ENCODE data around the gene DEPDC4.
"Not testable (repeated sequence)": the region's sequence is repeated elsewhere in the genome, so short reads cannot be mapped to it uniquely, and the experiment has no call there.

Gene DEPDC4

GRCh38 chr12:100263131-100263530, 3.7 kb downstream of the DEPDC4 start:
- DNase-seq (ENCODE audit: low read depth): no peak

- no peak for DNase-seq (ENCODE audit: low read depth)
Observed at GRCh38 chr12:100258127-100258526, 8.8 kb downstream of the DEPDC4 start.

DNA sequence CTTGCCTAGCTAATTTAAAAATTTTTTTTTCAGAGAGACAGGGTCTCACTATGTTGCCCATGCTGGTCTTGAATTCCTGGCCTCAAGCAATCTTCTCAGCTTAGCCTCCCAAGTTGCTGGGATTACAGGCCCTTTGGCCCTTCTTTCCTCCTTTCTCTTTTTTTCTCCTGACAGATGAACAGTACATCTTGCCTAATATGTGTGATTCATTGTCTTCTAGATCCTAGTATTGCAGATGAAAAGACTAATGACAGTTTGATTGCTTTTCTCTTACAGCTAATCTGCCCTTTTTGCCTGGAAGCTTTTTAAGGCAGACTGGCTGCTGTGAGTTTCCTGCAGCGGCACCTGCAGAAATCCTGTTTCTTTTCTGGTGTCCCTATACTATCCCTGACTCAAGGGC, 12.0 kb downstream of the DEPDC4 start:
- no peak for DNase-seq (ENCODE audit: low read depth)

DNA sequence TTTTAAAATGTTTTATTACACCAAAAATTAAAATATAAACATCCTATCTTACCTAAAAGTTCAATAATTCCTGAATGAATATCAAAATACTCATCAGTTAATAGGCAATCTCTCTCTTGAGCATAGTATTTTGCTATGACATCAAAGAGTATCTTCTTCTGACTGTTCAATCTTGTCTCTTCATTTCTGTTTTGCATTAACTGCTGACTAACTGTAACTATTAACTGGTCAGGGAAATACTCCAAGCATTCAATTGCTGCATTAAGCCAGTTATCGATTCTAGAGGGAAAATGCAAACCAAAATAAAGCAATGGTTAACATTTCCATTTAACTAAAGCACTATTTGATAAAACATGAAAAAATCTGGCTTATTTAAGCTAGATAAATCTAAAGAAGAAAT, 13.4 kb downstream of the DEPDC4 start:
- DNase-seq (ENCODE audit: low read depth): no peak

GRCh38 chr12:100251917-100252316, 15.0 kb downstream of the DEPDC4 start:
- DNase-seq (ENCODE audit: low read depth): no peak

- no peak for DNase-seq (ENCODE audit: low read depth)
Observed at GRCh38 chr12:100249941-100250340, 16.9 kb downstream of the DEPDC4 start.

DNA sequence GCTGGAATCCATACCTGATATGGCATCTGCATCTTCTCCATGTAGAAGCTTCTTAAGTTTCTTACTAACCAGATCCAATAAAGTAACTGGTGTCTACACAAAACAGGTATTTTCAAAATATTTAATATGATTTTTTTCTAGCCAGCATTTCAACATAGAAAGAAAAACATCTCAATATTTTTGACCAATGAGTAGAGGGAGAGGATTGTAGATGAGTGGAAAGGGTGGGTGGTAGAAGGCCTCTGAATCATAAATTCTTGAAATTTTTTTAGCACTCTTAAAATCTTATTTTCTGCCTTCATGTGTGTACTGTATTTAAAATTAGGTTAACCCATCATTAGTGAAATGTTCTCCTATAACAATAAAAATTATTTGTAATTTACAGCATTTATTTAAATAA, 18.0 kb downstream of the DEPDC4 start:
- no peak for DNase-seq (ENCODE audit: low read depth)

DNA sequence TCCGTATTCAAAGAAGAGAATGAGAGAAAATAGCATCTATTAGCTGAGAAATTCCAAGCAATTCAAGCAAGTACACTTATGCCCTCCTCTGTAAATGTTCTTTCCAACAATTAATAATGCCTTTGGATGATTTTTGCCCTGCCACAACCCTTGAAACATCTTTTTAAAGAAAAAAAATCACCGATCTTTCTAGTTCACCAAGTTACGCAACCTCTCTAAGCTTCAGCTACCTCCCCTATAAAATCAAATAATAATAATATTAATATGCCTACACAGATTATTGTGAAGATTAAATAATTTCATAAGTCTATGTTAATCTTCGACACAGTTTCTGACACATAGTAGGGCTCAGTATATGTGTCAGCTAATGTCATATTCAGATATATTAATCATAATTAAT, 19.1 kb downstream of the DEPDC4 start:
- no peak for DNase-seq (ENCODE audit: low read depth)

- no peak for DNase-seq (ENCODE audit: low read depth)
Observed at GRCh38 chr12:100243137-100243536, 23.7 kb downstream of the DEPDC4 start.

GRCh38 chr12:100239589-100239988, 27.3 kb downstream of the DEPDC4 start:
- no peak for DNase-seq (ENCODE audit: low read depth)

GRCh38 chr12:100238801-100239200, 28.1 kb downstream of the DEPDC4 start:
- no peak for DNase-seq (ENCODE audit: low read depth)

DNA sequence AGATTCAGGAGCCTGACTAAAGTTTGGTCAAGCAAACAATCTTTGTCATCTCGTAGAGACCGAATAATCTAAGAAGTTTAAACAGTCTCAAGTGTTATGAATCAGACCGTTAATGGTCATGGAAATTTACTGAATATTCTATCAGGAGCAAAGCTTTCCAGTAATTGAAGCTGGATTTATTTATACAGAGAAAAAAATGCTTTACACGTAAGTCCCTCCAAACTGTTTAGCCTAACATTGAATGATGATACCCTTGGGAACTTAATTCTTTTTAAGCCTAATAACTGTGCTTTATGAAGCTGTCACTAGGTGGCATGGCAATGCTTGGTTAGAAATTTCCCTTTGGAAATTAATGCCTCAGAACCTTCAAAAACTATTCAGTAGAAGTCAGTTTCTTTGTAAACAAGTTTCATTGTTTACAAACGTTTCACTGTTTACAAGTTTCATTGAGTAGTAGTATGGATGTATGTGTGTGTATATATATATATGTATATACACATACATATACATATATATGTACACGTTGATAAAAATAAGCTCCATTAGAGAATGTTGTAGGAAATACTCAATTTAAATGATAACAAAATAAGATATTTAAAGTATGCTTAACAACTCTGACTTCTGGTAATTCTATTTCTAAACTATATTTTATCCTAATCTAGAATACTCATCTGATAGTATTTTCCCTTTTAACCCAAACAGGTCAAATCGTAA, 32.1 kb downstream of the DEPDC4 start:
- DNase-seq (ENCODE audit: low read depth): no peak

DNA sequence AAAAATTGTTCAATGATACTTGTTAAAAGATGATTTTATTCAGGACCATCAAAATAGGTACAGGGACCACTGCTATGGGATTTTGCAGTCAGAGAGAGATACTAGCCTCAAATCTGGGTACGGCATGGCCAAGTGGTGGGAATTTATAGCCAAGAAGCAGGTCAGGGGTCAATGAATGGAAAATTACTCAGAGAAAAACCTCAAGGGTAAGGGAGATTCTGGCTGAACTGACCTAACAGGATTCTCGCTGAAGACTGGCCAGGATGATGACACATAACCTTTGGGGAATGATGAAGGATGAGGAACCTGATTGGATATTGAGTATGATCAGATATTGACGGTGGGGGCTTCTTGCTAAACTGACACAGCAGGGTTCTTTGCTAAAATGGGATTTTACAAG, 32.7 kb downstream of the DEPDC4 start:
- DNase-seq (ENCODE audit: low read depth): no peak

DNA sequence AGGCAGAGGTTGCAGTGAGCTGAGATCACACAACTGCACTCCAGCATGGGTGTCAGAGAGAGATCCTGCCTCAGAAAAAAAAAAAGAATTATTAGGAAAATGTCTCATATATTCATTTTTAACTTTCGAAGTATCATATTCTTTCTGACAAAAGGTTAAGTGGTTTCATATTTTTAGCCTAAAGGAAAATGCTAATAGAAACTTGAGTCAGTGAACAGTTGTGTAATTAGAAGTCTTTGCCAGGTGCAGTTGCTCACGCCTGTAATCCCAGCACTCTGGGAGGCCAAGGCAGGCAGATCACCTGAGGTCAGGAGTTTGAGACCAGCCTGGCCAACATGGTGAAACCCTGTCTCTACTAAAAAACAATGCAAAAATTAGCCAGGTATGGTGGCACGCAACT, 35.0 kb downstream of the DEPDC4 start:
- DNase-seq (ENCODE audit: low read depth): not testable (repeated sequence)

DNA sequence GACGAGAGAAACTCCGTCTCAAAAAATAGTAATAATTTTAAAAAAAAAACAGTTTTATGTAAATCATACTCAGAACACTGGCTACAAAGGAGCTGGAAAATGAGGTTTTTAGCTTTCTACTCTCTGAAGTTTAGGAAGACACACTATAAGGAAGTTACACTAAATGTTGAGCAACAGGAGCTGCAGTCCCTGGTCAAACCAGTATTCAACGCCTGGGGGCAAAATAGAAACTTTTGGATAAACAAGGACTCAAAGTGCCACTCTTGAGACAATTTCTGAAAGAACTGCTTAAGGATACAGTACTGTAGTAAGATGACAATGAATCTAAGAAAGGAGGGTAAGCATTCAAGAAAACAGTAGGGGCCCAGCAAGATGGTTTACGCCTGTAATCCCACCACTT, 37.0 kb downstream of the DEPDC4 start:
- DNase-seq (ENCODE audit: low read depth): no peak

DNA sequence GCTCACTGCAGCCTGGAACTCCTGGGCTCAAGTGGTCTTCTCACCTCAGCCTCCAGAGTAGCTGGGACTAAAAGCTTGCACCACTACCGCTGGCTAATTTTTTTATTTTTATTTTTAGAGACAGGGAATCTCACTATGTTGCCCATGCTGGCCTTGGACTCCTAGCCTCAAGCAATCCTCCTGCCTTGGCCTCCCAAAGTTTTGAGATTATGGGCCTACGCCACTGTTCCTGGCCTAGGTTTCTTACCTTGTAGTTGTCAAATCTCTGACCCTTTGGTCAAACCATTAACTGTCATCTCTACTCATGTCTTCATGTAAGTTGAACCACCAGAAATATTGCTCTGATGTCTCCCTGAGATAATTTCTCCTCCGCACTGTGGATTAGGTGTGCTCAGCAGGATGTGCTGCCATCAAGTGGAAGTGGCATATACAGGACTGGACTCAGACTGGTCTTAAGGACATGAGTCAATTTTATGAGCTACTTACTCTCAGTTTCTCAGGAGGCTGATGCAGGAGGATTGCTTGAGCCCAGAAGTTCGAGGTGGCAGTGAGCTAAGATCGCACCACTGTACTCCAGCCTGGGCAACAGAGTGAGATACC, 37.7 kb downstream of the DEPDC4 start:
- no peak for DNase-seq (ENCODE audit: low read depth)

- DNase-seq (ENCODE audit: low read depth): no peak
Observed at GRCh38 chr12:100225491-100225890, 41.4 kb downstream of the DEPDC4 start.

GRCh38 chr12:100222173-100222572, 44.7 kb downstream of the DEPDC4 start:
- DNase-seq (ENCODE audit: low read depth): not testable (repeated sequence)

DNA sequence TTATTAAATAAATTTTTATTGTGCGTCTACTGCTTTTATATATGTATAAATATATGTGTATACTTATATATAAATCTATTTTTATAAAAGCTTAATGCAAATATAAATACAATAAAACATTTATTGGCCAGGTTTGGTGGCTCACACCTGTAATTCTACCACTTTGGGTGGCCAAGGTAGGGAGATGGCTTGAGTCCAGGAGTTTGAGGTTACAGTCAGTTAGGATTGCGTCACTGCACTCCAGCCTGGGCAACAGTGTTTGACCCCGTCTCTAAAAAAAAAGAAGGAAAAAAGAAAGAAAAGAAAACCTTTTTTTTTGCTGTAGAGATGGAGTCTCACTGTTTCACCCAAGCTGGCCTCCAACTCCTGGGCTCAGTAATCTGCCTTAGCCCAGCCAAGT, 45.4 kb downstream of the DEPDC4 start:
- DNase-seq (ENCODE audit: low read depth): no peak

DNA sequence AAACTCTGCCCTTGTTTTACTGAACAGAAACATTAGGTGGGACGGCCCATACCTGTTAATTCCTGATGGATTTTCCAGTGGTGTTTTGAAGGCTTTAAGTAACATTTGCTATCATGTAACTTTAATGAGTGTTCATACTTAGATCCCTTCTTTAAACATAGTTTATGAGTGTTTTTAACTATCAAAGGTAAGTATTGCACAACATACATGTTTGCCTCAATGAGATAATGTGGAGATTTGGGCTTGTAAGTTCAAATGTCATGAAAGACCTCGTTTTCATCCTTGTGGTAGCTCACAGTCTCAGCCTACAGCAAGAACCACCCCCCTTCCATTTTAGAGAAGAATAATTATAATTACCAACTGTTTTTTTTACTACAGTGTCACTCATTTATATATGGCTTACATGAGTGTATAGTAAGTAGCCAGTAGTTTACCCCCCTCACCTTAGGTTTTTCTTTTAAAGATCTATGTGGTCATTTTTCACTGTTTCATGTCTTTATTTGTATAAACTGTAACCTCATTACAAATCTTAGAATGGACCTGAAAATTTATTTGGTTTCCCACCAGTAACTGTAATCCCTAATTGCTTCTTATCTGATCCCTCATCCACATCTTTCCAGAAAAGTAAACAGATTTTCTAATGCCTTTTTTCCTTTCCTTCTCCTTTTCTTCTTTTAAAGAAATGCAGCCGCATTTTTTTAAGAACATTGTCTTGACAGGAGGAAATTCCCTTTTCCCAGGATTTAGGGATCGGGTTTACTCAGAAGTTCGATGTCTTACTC, 47.4 kb downstream of the DEPDC4 start:
- no peak for DNase-seq (ENCODE audit: low read depth)

DNA sequence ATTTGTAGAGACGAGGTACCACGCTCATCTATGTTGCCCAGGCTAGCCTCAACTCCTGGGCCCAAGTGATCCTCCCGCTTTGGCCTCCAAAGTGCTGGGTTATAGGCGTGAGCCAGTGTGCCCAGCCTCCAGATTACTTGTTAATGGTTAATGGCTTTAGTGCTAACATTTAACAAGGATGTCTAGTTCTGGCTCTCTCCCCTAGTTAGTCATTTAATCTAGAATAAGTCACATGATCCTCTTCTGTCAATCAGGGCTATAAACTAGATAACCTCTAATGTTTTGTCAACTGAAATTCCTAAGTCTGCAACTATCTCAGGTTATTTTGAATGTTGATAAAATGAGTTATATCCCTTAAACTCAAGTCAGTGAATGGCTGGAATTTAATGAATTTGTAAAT, 50.5 kb downstream of the DEPDC4 start:
- no peak for DNase-seq (ENCODE audit: low read depth)

GRCh38 chr12:100215209-100215608, 51.7 kb downstream of the DEPDC4 start:
- no peak for DNase-seq (ENCODE audit: low read depth)

- DNase-seq (ENCODE audit: low read depth): no peak
Observed at GRCh38 chr12:100214518-100214917, 52.4 kb downstream of the DEPDC4 start.
